ENCODE results near the gene SYT15.
"Not testable (repeated sequence)": the region's sequence is repeated elsewhere in the genome, so short reads cannot be mapped to it uniquely, and the experiment has no call there.

- TF ChIP-seq CTCF, POLR2A (IDR thresholded peaks at IDR 0.05): not testable (repeated sequence)
These were observed 5.6 kb upstream of the SYT15 start for GRCh38 chr10:46573314-46573713.

All from vagina (tissue), 2 donors.